Right lobe of liver (tissue), 4 donors: ENCODE measurements around the gene OR4K15.

Experiments used
- CTCF ChIP-seq, 4 donors: fragments of 200-600 bp in 3 of 4; fragments of 450-650 bp in 1 of 4; IDR thresholded peaks; one replicate each; pipeline versions ENCODE4 v1.5.1 to v1.8.0; 2016 to 2022; ENCODE audit warnings: antibody characterized with exemption in 4 of 4, mild to moderate bottlenecking in 2 of 4
- POLR2A ChIP-seq: fragments of 450-650 bp; IDR thresholded peaks from one replicate; pipeline ENCODE4 v1.6.1; 2017; ENCODE audit warnings: antibody characterized with exemption, mild to moderate bottlenecking
- donor health status: DM: no; HTN: no; CAD: no.
- donor health status: DM: no; HTN: no; CAD: no.
- donor health status: DM: no; HTN: yes; CAD: no.

DNA sequence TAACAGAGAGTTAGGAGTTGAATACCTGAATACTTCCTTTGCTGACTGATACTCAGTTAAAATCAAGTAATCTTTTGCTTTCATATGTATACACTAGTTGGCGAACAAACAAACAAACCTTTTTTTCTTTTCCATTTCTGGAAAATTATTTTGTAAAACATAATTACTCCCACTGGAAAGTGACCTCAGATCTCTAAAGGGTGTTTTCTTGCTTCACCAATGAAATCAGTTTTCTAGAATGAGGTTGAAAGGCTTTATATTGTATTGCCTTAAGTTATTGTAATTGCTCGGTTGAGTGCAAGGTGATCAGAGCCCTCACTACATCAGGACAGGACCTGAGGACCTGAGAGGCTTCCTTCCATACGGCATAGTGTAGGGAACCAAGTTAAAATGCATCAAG is 44.8 kb upstream of the OR4K15 start, which contains the start of gene OR4K1:
- no peak for TF ChIP-seq CTCF (IDR thresholded peaks at IDR 0.05)
- no peak for TF ChIP-seq POLR2A
